ENCODE results near the gene NOL9. TPM values are rescaled to one million over a fixed set of nuclear protein-coding genes. Genes with fewer than 3 reads are reported as not detected.

The NOL9 gene
- total and polyA plus RNA-seq, 9 of the 15 experiments (the other 6 are each of a cell fraction or from before 2014, with no cell fraction given) = 5.6 to 76.5 (median 47.3) TPM

DNA sequence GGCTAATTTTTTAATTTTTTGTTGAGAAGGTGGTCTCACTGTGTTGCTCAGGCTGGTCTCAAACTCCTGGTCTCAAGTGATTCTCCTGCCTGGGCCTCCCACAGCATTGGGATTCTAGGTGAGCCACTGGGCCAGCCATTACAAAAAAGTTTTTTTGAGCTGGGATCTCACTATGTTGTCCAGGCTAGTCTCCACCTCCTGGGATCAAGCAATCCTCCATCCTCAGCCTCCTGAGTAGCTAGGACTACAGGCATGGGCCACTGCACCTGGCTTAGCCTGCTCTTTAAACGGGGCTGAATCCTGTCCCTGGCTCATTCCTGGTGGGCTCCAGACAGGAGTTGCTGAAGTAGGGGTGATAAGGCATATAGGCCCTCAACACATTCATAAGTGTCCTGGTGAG lies 3.3 kb upstream of the NOL9 start:
- Histone ChIP-seq H4K20me1 (replicated peaks; ENCODE audit: control insufficient read depth, insufficient read depth, low read length) (no peaks in the 10 kb centered on the region; the same call in 1 of the 2 replicates), H3K36me3 (ENCODE audit: control insufficient read depth, insufficient read depth, low read length) (peaks cover 4% of the 10 kb centered on the region; the same call in 2 of the 3 replicates), H3K4me2 (ENCODE audit: insufficient read depth, low read length) (no peak overlapping the region), H3K9ac (ENCODE audit: insufficient read depth in 1 of 2, low read depth in 2 of 2, low read length in 2 of 2) (no peak overlapping the region), H3K9me3 (replicated peaks; ENCODE audit: control insufficient read depth, insufficient read depth, low read depth, low read length) (no peaks in the 10 kb centered on the region; the same call in 1 of the 2 replicates), H3K27me3 (ENCODE audit: control insufficient read depth in 2 of 2, insufficient read depth in 2 of 2, low read length in 2 of 2) (no peaks in the 10 kb centered on the region), H3K27ac (ENCODE audit: extremely low read depth, low read depth, low read length) (no peak overlapping the region), H3K4me1 (replicated peaks in 1 of 2; ENCODE audit: control insufficient read depth in 2 of 2, insufficient read depth in 2 of 2, low read length in 2 of 2) (peaks cover 18 to 22% of the 10 kb centered on the region in 2 experiments; a peak in 4 of 5 replicates), H3K4me3 (no peak overlapping the region), H3K79me2 (ENCODE audit: control insufficient read depth, insufficient read depth, low read length) (peaks cover 18% of the 10 kb centered on the region), H2AFZ (ENCODE audit: low read depth, low read length) (no peak overlapping the region), H3K9me1 (ENCODE audit: control insufficient read depth, insufficient read depth, low read length) (no peaks in the 10 kb centered on the region)
- in situ Hi-C loops (cut with MboI) (loop anchor here (5.0 kb wide), 1 partner anchor 165 kb away; the partner anchor contains the start of gene ACOT7), intact Hi-C loops (cut with micrococcal nuclease) (no loop called here)
- no peak for DNase-seq (ENCODE audit: extremely low read depth in 1 of 4, low spot score in 3 of 4)
- BruUV-seq (replicated peaks) = no TSS peak
- FAIRE-seq = no peak
- ChIA-PET CTCF (ENCODE audit: low intra/inter-chr PET ratio) (no interaction called here), POLR2A (interaction anchor here (0.9 to 2.8 kb wide), 6 partner anchors 10 to 165 kb away, joined by 3 to 26 read pairs (median 4); partner anchors contain the start of genes ACOT7 and ZBTB48)
- ATAC-seq = no peak
- 42% methylated on average over 1 of the region's 1 CpG for WGBS (ENCODE audit: insufficient coverage, low coverage, missing lambda C conversion rate)
- 0 out of 2 replicates have a peak, but pooled peaks have one; percentile 29 for TF ChIP-seq BCOR (IDR thresholded peaks at IDR 0.05)
- no peak for TF ChIP-seq ILF3 (IDR thresholded peaks at IDR 0.05; ENCODE audit: borderline replicate concordance)
- TF ChIP-seq ZNF121 (CRISPR knock-in tag; conservative IDR thresholded peaks at IDR 0.05) = peak; percentile 99
- TF ChIP-seq RBM25 (IDR thresholded peaks at IDR 0.05; ENCODE audit: low read depth, low read length, severe bottlenecking) = peak; percentile 46
